Transverse colon (tissue), 4 donors: ENCODE measurements around the gene ARHGEF4. TPM values are rescaled to one million over a fixed set of nuclear protein-coding genes. Genes with fewer than 3 reads are reported as not detected.

Source experiments
- DNase-seq: peaks from one replicate; pipeline ENCODE4 v3.0.0-alpha.2; 2019
- H3K27ac ChIP-seq, 4 donors: fragments of 200-600 bp; sonication (generic); 2 replicates each; pipeline ENCODE4 v1.5.1; 2016 to 2018; ENCODE audit warnings: inconsistent platforms in 4 of 4
- H3K27me3 ChIP-seq: fragments of 200-600 bp; sonication (generic); 2 replicates; pipeline ENCODE4 v1.5.1; 2017; ENCODE audit warnings: inconsistent platforms
- H3K36me3 ChIP-seq, 4 donors: fragments of 200-600 bp; sonication (generic); 2 replicates each; pipeline ENCODE4 v1.5.1; 2017 to 2019; ENCODE audit warnings: inconsistent platforms in 4 of 4
- H3K4me1 ChIP-seq, 4 donors: fragments of 200-600 bp; sonication (generic); 2 replicates each; pipeline ENCODE4 v1.5.1; 2017 to 2020; ENCODE audit warnings: inconsistent platforms in 4 of 4
- H3K4me3 ChIP-seq, 4 donors: fragments of 200-600 bp; sonication (generic); 1 replicate in 1 of 4; 2 replicates in 3 of 4; pipeline versions ENCODE4 v1.5.1 to v1.6.1; 2017 to 2019; ENCODE audit warnings: inconsistent platforms in 4 of 4
- H3K9me3 ChIP-seq, 2 donors: fragments of 200-600 bp; sonication (generic); 2 replicates each; pipeline ENCODE4 v1.5.1; 2017 to 2019; ENCODE audit warnings: inconsistent platforms in 2 of 2
- EP300 ChIP-seq: sonication (generic); formaldehyde crosslinking; IDR thresholded peaks from one replicate; pipeline ENCODE4 v1.6.1; 2017; ENCODE audit warnings: antibody characterized with exemption, low read depth
- POLR2A ChIP-seq: fragments of 450-650 bp; IDR thresholded peaks from one replicate; pipeline ENCODE4 v1.6.1; 2016; ENCODE audit warnings: antibody characterized with exemption, mild to moderate bottlenecking, moderate library complexity
- POLR2AphosphoS5 ChIP-seq, 3 donors: sonication (generic); formaldehyde crosslinking; IDR thresholded peaks; one replicate each; pipeline ENCODE4 v1.6.1; 2016; ENCODE audit warnings: antibody characterized with exemption in 3 of 3
- WGBS, 2 donors: methylation state at CpG; one replicate each; pipeline ENCODE4 v1.1.5; 2018; ENCODE audit warnings: low coverage in 1 of 2; 5-methylcytosine and 5-hydroxymethylcytosine counted together
- in situ Hi-C, 4 donors: fragments of 200-750 bp; cut with MboI; loops; one replicate each; pipeline versions ENCODE4 v1.15.0 to v1.15.1; 2017; ENCODE audit warnings: low sequenced_read_pairs in 3 of 4, low pct_ligation_motif_present in 1 of 4, low pct_unique_long_range_greater_than_20kb in 1 of 4
- intact Hi-C: fragments of 100-400 bp; cut with DNase I; formaldehyde crosslinking; loops from one replicate; pipeline ENCODE4 v1.15.1; 2023; ENCODE audit warnings: low total_unique reads
- total RNA-seq, 4 donors: library from RNA; depleted of rRNA; stranded (reverse); fragments of >200 nt; gene quantifications; one replicate each; pipeline ENCODE4 v1.1.0, GENCODE V29; 2016
- TF ChIP-seq, protein P1 (sequence below), 5 experiments: fragments of 200-600 bp in 3 of 5; fragments of 450-650 bp in 2 of 5; sonication (generic) in 3 of 5; IDR thresholded peaks; 1 replicate in 2 of 5; 2 replicates in 3 of 5; pipeline ENCODE4 v1.5.1; 2016 to 2017; ENCODE audit warnings: antibody characterized with exemption in 5 of 5, inconsistent platforms in 3 of 5, mild to moderate bottlenecking in 2 of 5, moderate library complexity in 1 of 5

ARHGEF4 gene
- total RNA-seq, 4 donors from 2014 or later = 1.2 to 16.8 (median 1.7) TPM

DNA sequence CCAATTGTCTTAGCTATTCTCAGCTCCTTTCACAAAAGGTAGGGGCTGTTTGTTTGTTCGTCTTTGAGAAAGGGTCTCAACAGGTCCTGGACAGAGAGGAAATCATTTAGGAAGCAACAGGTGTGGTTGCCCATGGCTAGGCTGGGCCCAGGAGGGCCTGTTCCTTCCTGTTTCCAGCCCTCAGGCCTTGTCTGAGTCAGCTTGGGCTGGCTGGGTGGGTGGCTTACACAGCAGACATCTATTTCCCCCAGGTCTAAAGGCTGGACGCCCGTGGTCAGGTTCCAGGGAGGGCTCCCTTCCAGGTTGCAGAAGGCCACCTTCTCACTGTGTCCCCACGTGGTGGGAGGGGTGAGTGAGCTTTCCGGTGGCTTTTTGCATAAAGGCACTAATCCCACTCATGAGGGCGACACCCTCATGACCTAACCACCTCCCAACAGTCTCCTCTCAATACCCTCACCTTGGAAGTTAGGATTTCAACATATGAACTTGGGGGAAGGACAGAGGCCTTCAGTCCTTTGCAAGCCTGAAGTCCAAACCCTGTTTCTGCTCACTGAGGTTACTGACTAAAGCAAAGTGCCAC is 45.5 kb downstream of the ARHGEF4 start:
- H3K36me3 ChIP-seq = no peaks in the 10 kb centered on the region
- TF ChIP-seq EP300 (no peak), POLR2AphosphoS5 (IDR thresholded peaks at IDR 0.05) (no peak), POLR2A (no peak)
- TF ChIP-seq, protein P1, sequence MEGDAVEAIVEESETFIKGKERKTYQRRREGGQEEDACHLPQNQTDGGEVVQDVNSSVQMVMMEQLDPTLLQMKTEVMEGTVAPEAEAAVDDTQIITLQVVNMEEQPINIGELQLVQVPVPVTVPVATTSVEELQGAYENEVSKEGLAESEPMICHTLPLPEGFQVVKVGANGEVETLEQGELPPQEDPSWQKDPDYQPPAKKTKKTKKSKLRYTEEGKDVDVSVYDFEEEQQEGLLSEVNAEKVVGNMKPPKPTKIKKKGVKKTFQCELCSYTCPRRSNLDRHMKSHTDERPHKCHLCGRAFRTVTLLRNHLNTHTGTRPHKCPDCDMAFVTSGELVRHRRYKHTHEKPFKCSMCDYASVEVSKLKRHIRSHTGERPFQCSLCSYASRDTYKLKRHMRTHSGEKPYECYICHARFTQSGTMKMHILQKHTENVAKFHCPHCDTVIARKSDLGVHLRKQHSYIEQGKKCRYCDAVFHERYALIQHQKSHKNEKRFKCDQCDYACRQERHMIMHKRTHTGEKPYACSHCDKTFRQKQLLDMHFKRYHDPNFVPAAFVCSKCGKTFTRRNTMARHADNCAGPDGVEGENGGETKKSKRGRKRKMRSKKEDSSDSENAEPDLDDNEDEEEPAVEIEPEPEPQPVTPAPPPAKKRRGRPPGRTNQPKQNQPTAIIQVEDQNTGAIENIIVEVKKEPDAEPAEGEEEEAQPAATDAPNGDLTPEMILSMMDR (IDR thresholded peaks at IDR 0.05) = no peak
- H3K27ac ChIP-seq = no peak overlapping the region
- H3K27me3 ChIP-seq = no peaks in the 10 kb centered on the region
- H3K9me3 ChIP-seq = no peaks in the 10 kb centered on the region
- 65% methylated on average over 4 of the region's 6 CpGs; no CpG with 5 or more reads in 1 of the 2 donors for WGBS, 2 donors
- intact Hi-C loops = no loop called here
- no peaks in the 10 kb centered on the region for H3K4me1 ChIP-seq
- DNase-seq = no peak
- H3K4me3 ChIP-seq = no peak overlapping the region
- in situ Hi-C loops = no loop called here

DNA sequence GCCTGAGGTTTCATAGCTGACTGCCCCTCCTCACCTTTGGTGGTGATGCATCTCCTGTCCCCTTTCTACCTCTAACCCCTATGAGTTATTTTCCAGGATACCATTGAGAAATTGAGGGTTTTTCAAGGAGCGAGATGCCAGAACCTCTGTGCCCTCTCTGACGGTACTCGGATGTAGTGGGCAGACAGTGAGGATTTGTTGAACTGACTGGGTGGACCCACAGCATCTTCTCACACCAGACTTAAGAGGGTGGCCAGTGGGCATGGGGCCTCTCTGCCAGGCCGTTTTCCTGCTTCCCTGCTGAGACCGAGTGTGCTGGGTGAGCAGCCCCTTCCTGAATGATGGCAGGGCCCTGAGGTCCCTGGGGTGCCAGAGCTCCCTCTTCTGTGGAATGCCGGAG is 46.3 kb downstream of the ARHGEF4 start:
- in situ Hi-C loops = no loop called here
- Histone ChIP-seq H3K27ac (no peak overlapping the region), H3K9me3 (no peaks in the 10 kb centered on the region), H3K4me1 (no peaks in the 10 kb centered on the region), H3K36me3 (no peaks in the 10 kb centered on the region), H3K27me3 (peaks cover 3% of the 10 kb centered on the region), H3K4me3 (no peak overlapping the region)
- DNase-seq = no peak
- TF ChIP-seq POLR2AphosphoS5 (IDR thresholded peaks at IDR 0.05) (no peak), POLR2A (no peak), EP300 (no peak)
- TF ChIP-seq, protein P1 (IDR thresholded peaks at IDR 0.05) = no peak
- WGBS, 2 donors = 84 to 90% methylated on average over 2 to 6 of the region's 6 CpGs
- intact Hi-C loops = no loop called here

DNA sequence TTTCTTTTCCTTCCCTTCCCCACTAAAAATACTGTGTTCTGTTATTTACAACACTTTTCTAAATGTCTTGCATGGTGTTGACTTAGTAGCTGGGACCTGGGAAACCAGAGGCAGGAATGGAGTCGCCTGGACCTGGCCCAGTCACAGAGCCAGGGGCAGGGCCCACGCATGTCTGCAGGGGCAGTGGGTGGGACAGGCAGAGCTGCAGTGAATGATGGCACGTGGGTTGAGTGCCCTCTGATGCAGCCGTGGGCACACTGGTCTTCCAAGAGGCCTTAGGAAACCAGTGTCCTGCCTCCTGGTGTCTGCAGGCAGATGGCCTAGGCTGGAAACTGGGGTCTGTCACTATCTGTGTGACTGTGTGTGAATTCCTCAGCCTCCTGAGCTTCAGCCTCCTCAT is 46.8 kb downstream of the ARHGEF4 start:
- Histone ChIP-seq H3K9me3 (no peaks in the 10 kb centered on the region), H3K27ac (no peak overlapping the region), H3K4me3 (no peak overlapping the region), H3K36me3 (no peaks in the 10 kb centered on the region), H3K4me1 (no peaks in the 10 kb centered on the region), H3K27me3 (peaks cover 4% of the 10 kb centered on the region)
- intact Hi-C loops (no loop called here), in situ Hi-C loops (no loop called here)
- TF ChIP-seq, protein P1 (IDR thresholded peaks at IDR 0.05) = no peak
- TF ChIP-seq POLR2A (no peak), POLR2AphosphoS5 (IDR thresholded peaks at IDR 0.05) (no peak), EP300 (no peak)
- no peak for DNase-seq
- WGBS, 2 donors = 70% methylated on average over 4 of the region's 4 CpGs; no CpG with 5 or more reads in 1 of the 2 donors

DNA sequence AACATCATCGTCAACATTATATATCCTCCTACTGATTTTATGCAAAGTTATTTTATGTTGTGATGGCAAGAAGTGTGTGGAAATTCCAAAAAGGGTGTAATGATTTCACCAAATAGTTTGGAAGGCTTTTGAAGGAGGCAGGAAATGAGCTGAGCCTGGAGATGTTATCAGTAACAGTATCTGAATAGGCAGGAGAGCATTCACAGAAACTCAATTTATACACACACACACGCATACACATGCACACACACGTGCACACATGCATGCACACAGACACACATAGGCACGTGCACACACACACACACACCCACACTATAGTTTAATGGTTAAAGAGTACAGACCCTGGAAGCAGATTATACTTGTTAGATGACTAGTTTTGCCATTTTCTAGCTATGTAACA is 47.3 kb downstream of the ARHGEF4 start:
- Histone ChIP-seq H3K4me1 (no peaks in the 10 kb centered on the region), H3K27me3 (peaks cover 4% of the 10 kb centered on the region), H3K27ac (no peak overlapping the region), H3K9me3 (no peaks in the 10 kb centered on the region), H3K4me3 (no peak overlapping the region), H3K36me3 (no peaks in the 10 kb centered on the region)
- no peak for DNase-seq
- 71 to 97% methylated on average over 3 to 4 of the region's 4 CpGs for WGBS, 2 donors
- intact Hi-C loops (no loop called here), in situ Hi-C loops (no loop called here)
- TF ChIP-seq POLR2A = no peak
- TF ChIP-seq EP300 = no peak
- TF ChIP-seq, protein P1 (IDR thresholded peaks at IDR 0.05) = no peak
- TF ChIP-seq POLR2AphosphoS5 (IDR thresholded peaks at IDR 0.05) = no peak
